Bronchial epithelial cell (primary cell): Measurements from ENCODE around the gene SLC17A9. TPM values are rescaled to one million over a fixed set of nuclear protein-coding genes. Genes with fewer than 3 reads are reported as not detected.
"Not testable (repeated sequence)": the region's sequence is repeated elsewhere in the genome, so short reads cannot be mapped to it uniquely, and the experiment has no call there.

Experiments used
- DNase-seq: peaks from one replicate; pipeline ENCODE4 v3.0.0-alpha.2; 2010; ENCODE audit warnings: low read depth
- FAIRE-seq: peaks from 2 replicates; lab custom pipeline; 2011; peaks lifted over from hg19 to GRCh38; lab: Jason Lieb, UNC
- H3K27me3 ChIP-seq: 2 replicates; pipeline ENCODE4 v1.5.1; 2011; ENCODE audit warnings: low read length; ENCODE audit not compliant: control insufficient read depth, insufficient read depth
- H3K36me3 ChIP-seq: 2 replicates; pipeline ENCODE4 v1.5.1; 2011; ENCODE audit warnings: low read length; ENCODE audit not compliant: control insufficient read depth, insufficient read depth
- H3K4me3 ChIP-seq: 2 replicates; pipeline ENCODE4 v1.5.1; 2011; ENCODE audit warnings: mild to moderate bottlenecking, low read depth, low read length, control low read depth
- total RNA-seq: library from RNA; depleted of rRNA; stranded (reverse); fragments of >200 nt; gene quantifications from 2 replicates; pipeline ENCODE4 v1.2.1, GENCODE V29; 2014
- TF ChIP-seq, protein P1 (sequence below): IDR thresholded peaks from 2 replicates; pipeline ENCODE4 v1.5.1; 2011; ENCODE audit warnings: mild to moderate bottlenecking, moderate library complexity, low read length, control low read depth, inconsistent platforms; ENCODE audit not compliant: insufficient read depth, severe bottlenecking

SLC17A9 gene
- total RNA-seq, 1 donor from 2014 or later: 0.53 TPM

GRCh38 chr20:62956387-62957135, 4.1 kb downstream of the SLC17A9 start:
- Histone ChIP-seq H3K36me3 (no peaks in the 10 kb centered on the region), H3K27me3 (no peaks in the 10 kb centered on the region), H3K4me3 (no peak overlapping the region)
- TF ChIP-seq, protein P1, sequence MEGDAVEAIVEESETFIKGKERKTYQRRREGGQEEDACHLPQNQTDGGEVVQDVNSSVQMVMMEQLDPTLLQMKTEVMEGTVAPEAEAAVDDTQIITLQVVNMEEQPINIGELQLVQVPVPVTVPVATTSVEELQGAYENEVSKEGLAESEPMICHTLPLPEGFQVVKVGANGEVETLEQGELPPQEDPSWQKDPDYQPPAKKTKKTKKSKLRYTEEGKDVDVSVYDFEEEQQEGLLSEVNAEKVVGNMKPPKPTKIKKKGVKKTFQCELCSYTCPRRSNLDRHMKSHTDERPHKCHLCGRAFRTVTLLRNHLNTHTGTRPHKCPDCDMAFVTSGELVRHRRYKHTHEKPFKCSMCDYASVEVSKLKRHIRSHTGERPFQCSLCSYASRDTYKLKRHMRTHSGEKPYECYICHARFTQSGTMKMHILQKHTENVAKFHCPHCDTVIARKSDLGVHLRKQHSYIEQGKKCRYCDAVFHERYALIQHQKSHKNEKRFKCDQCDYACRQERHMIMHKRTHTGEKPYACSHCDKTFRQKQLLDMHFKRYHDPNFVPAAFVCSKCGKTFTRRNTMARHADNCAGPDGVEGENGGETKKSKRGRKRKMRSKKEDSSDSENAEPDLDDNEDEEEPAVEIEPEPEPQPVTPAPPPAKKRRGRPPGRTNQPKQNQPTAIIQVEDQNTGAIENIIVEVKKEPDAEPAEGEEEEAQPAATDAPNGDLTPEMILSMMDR: no peak
- no peak for FAIRE-seq
- DNase-seq: no peak

DNA sequence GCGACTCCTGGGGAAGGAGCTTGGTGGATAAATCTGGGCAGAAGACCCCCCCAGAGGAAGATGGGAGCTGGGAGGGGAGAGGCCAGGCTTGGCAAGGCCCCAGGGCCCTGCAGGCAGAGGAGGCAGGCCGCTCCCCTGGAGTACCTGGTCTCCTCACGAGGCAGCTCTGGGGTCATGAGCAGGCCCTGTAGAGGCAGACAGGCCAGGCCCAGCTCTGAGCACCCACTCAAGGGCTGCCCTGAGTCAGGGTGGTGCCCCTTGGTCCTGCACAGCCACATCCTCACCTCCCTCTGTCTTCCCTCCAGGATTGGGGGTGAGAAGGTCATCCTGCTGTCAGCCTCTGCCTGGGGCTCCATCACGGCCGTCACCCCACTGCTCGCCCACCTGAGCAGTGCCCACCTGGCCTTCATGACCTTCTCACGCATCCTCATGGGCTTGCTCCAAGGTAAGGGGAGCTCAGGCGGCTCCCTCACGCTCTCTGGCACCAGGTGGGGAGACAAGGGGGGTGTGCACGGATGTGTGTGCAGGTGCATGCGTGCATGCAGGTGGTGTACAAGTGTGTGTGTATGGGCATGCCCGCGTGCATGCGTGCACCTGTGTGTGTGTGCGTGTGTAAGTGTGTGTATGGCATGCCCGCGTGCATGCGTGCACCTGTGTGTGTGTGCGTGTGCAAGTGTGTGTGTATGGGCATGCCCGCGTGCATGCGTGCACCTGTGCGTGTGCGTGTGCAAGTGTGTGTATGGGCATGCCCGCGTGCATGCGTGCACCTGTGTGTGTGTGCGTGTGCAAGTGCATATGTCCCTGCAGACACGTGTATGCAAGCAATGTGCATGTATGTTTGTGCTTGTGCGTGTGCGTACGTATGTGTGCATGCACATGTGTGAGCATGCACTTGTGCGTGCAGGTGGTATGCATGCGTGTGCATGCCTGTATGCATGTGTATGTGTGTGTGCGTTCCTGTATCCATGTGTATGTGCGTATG, 4.9 kb downstream of the SLC17A9 start:
- DNase-seq: no peak
- no peak for FAIRE-seq
- TF ChIP-seq, protein P1: no peak
- Histone ChIP-seq H3K36me3 (no peaks in the 10 kb centered on the region), H3K27me3 (no peaks in the 10 kb centered on the region), H3K4me3 (no peak overlapping the region)

GRCh38 chr20:62958388-62959100, 6.0 kb downstream of the SLC17A9 start:
- FAIRE-seq: no peak
- TF ChIP-seq, protein P1: no peak

DNA sequence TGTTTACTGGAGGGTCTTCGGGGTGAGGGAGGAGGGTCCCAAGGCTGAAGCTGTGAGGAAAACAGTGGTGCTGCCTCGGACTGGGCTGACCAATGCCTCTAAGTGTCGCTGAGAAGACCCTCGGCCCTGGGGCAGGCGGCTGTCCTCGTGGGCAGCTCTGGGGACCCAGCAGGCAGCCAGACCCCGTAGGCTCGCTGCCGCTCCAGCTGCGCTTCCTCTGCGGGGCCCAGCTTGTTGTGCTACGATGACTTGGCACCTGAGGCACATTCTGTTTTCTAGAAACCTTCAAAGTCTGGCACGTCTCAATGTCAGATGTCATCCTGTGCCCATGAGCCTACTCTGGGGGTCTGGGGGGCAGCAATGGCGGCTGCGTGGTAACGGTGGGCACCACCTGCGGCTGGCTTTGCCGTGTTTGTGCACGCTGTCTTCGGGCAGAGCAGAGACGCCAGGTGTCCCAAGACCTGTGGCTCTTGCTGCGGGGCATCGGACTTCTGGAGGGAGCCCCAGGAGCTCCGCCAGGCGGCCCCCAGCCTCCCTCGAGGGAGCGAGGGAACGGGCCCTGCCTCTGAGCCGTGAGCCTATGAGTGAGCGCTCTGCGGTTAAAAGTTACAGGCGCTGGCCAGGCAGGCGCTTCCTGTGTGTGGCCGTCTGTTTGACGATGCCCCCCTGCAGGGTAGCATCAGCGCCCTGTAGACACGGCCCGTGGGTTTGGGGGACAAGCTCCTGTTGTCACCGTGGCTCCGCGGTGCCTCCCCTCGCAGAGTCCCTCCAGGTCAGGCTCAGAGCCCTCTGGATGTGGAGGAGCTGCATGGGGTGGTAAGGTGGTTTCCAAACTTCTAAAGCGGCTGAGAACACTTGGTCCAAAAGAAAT, 6.8 kb downstream of the SLC17A9 start:
- FAIRE-seq: no peak
- no peaks in the 10 kb centered on the region for H3K36me3 ChIP-seq
- TF ChIP-seq, protein P1: no peak
- no peak overlapping the region for H3K4me3 ChIP-seq
- no peaks in the 10 kb centered on the region for H3K27me3 ChIP-seq
- no peak for DNase-seq

More at GRCh38 chr20:62958388-62959100, 6.0 kb downstream of the SLC17A9 start:
- Histone ChIP-seq H3K27me3 (no peaks in the 10 kb centered on the region), H3K36me3 (no peaks in the 10 kb centered on the region), H3K4me3 (no peak overlapping the region)
- DNase-seq: no peak

DNA sequence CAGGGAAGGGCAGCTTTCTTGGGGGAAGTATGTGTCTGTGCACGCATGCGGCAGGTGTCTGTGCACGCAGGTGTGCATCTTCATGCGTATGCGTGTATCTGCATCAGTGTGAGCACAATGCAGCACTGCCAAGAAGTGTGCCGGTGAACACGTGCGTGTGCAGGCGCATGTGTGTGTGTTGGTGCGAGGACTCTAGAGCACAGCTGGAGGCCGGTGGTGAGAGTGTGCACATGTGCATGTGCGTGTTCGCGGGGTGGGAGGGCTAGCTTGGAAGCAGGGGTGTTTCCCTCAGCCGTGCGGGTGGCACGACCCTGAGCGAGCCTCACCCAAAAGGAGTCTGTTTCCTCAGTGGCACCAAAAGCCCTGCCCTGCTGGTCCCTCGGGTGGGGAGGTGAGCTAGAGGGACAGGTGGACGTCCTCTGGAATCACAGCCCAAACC, 7.5 kb downstream of the SLC17A9 start:
- TF ChIP-seq, protein P1: no peak
- no peak for DNase-seq
- H3K27me3 ChIP-seq: no peaks in the 10 kb centered on the region

DNA sequence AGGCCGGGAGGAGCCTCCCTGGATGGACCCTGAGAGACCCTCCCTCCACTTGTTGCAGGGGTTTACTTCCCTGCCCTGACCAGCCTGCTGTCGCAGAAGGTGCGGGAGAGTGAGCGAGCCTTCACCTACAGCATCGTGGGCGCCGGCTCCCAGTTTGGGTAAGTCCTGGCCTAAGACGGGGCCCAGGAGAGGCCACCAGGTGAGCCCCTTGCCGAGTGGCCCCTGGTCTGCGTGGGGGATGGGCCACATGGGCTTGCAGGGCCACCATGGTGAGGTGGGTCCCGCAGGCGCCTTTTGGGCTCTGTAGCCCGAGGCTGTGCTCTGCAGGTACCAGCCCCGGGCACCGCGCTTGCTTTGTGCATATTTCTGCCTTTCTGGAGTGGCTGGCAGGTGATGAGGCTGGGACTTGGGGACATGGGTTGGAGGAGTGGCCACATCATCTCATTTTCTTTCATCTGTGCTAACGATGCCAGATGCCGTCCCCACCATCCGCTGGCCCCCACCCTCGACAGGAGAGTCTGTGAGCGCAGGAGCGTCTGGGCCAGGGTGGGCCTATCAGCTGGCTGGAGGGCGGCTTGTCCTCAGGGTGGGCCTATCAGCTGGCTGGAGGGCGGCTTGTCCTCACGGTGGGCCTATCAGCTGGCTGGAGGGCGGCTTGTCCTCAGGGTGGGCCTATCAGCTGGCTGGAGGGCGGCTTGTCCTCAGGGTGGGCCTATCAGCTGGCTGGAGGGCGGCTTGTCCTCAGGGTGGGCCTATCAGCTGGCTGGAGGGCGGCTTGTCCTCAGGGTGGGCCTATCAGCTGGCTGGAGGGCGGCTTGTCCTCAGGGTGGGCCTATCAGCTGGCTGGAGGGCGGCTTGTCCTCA, 8.2 kb downstream of the SLC17A9 start:
- not testable (repeated sequence) for H3K36me3 ChIP-seq, H3K27me3 ChIP-seq, DNase-seq, H3K4me3 ChIP-seq, FAIRE-seq

More for the DNA sequence above, 7.5 kb downstream of the SLC17A9 start:
- Histone ChIP-seq H3K4me3 (no peak overlapping the region), H3K36me3 (no peaks in the 10 kb centered on the region)
- peak; percentile 64 for FAIRE-seq
